Right atrium auricular region (tissue), 2 donors: ENCODE data around the gene SCRG1. TPM values are rescaled to one million over a fixed set of nuclear protein-coding genes. Genes with fewer than 3 reads are reported as not detected.

Experiments
- DNase-seq: peaks from one replicate; pipeline ENCODE4 v3.0.0-alpha.2; 2019; ENCODE audit warnings: low spot score
- H3K27ac ChIP-seq, 2 donors: fragments of 200-600 bp; sonication (generic); 1 replicate in 1 of 2; 2 replicates in 1 of 2; pipeline ENCODE4 v1.5.1; 2016 to 2019
- H3K27me3 ChIP-seq, 2 donors: fragments of 200-600 bp; sonication (generic); one replicate each; pipeline versions ENCODE4 v1.5.1 to v1.6.0; 2017 to 2019
- H3K36me3 ChIP-seq: fragments of 200-600 bp; sonication (generic); one replicate; pipeline ENCODE4 v1.5.1; 2016
- H3K4me1 ChIP-seq, 2 donors: fragments of 200-600 bp; sonication (generic); one replicate each; pipeline versions ENCODE4 v1.5.1 to v1.6.0; 2017 to 2019
- H3K4me3 ChIP-seq, 2 donors: fragments of 200-600 bp; sonication (generic); 1 replicate in 1 of 2; 2 replicates in 1 of 2; pipeline ENCODE4 v1.5.1; 2017 to 2019; ENCODE audit warnings: mild to moderate bottlenecking in 1 of 2, moderate library complexity in 1 of 2
- H3K9me3 ChIP-seq, 2 donors: fragments of 200-600 bp; sonication (generic); one replicate each; pipeline ENCODE4 v1.5.1; 2019
- CTCF ChIP-seq, 2 donors: fragments of 200-600 bp; sonication (generic); IDR thresholded peaks; one replicate each; pipeline ENCODE4 v1.5.1; 2019; ENCODE audit warnings: antibody characterized with exemption in 2 of 2
- total RNA-seq, 2 donors: library from RNA; depleted of rRNA; stranded (reverse); fragments of >200 nt; gene quantifications; one replicate each; pipeline ENCODE4 v1.1.0, GENCODE V29; 2016

SCRG1 gene
- total RNA-seq, 2 donors from 2014 or later, result 0.31 to 0.44 TPM

- peak within 1 kb of the TSS; percentile 98 to 99 for H3K27ac ChIP-seq
- H3K4me1 ChIP-seq, result peaks cover 0 to 36% of the 10 kb centered on the region in 2 donors
- H3K9me3 ChIP-seq, result no peaks in the 10 kb centered on the region
- peak; percentile 99 for DNase-seq
- H3K27me3 ChIP-seq, result no peaks in the 10 kb centered on the region
- no peak for TF ChIP-seq CTCF (IDR thresholded peaks at IDR 0.05)
- no peaks in the 10 kb centered on the region for H3K36me3 ChIP-seq
- peak within 1 kb of the TSS; percentile 78 to 91 for H3K4me3 ChIP-seq
Observed at GRCh38 chr4:173370477-173371291, 28.2 kb downstream of the SCRG1 start, which contains the start of gene SAP30. TSS of gene SAP30 (plus strand) at chr4:173370954. CDS start at chr4:173371183, 229 bp downstream.

- no peak for TF ChIP-seq CTCF (IDR thresholded peaks at IDR 0.05)
- peak overlapping the region; percentile 78 to 91 for H3K4me3 ChIP-seq
- peak overlapping the region; percentile 98 to 99 for H3K27ac ChIP-seq
- H3K4me1 ChIP-seq, result peaks cover 0 to 32% of the 10 kb centered on the region in 2 donors
- peak; percentile 85 for DNase-seq
- no peaks in the 10 kb centered on the region for H3K36me3 ChIP-seq
- no peaks in the 10 kb centered on the region for H3K27me3 ChIP-seq
- H3K9me3 ChIP-seq, result no peaks in the 10 kb centered on the region
Observed at GRCh38 chr4:173370130-173370476, 28.8 kb downstream of the SCRG1 start.

GRCh38 chr4:173367946-173368345 lies 31.0 kb downstream of the SCRG1 start:
- peak overlapping the region; percentile 9 to 51 for H3K27ac ChIP-seq
- H3K4me3 ChIP-seq, result no peak overlapping the region
- no peaks in the 10 kb centered on the region for H3K36me3 ChIP-seq
- H3K9me3 ChIP-seq, result no peaks in the 10 kb centered on the region
- H3K4me1 ChIP-seq, result peaks cover 0 to 17% of the 10 kb centered on the region in 2 donors
- no peaks in the 10 kb centered on the region for H3K27me3 ChIP-seq
- DNase-seq, result no peak
- TF ChIP-seq CTCF (IDR thresholded peaks at IDR 0.05), result no peak

- peak overlapping the region in 1 of 2 donors; percentile 51 for H3K27ac ChIP-seq
- no peak for TF ChIP-seq CTCF (IDR thresholded peaks at IDR 0.05)
- peaks cover 0 to 14% of the 10 kb centered on the region in 2 donors for H3K4me1 ChIP-seq
- H3K9me3 ChIP-seq, result no peaks in the 10 kb centered on the region
- no peak overlapping the region for H3K4me3 ChIP-seq
- DNase-seq, result no peak
- H3K36me3 ChIP-seq, result no peaks in the 10 kb centered on the region
- H3K27me3 ChIP-seq, result no peaks in the 10 kb centered on the region
Observed at GRCh38 chr4:173367285-173367684, 31.6 kb downstream of the SCRG1 start.

GRCh38 chr4:173365359-173365996 lies 33.4 kb downstream of the SCRG1 start:
- TF ChIP-seq CTCF (IDR thresholded peaks at IDR 0.05), result no peak
- H3K9me3 ChIP-seq, result no peaks in the 10 kb centered on the region
- H3K36me3 ChIP-seq, result no peaks in the 10 kb centered on the region
- DNase-seq, result no peak
- H3K27ac ChIP-seq, result no peak overlapping the region
- no peaks in the 10 kb centered on the region for H3K27me3 ChIP-seq
- peaks cover 0 to 14% of the 10 kb centered on the region in 2 donors for H3K4me1 ChIP-seq
- H3K4me3 ChIP-seq, result no peak overlapping the region
